MM.1S (cell line): ENCODE data around the gene NOTUM.

Experiments
- DNase-seq: peaks from one replicate; pipeline ENCODE4 v3.0.0-alpha.2; 2015
- H2AFZ ChIP-seq: fragments of 300-600 bp; sonication (generic); 2 replicates; pipeline ENCODE4 v1.6.0; 2016; ENCODE audit warnings: antibody characterized with exemption, low read length
- H3F3A ChIP-seq: fragments of 300-600 bp; sonication (generic); 2 replicates; pipeline ENCODE4 v1.6.1; 2016; ENCODE audit warnings: mild to moderate bottlenecking, antibody characterized with exemption, low read length, moderate library complexity, mixed read lengths; ENCODE audit not compliant: insufficient read depth
- H3K27ac ChIP-seq: fragments of 300-600 bp; sonication (generic); 2 replicates; pipeline ENCODE4 v1.5.1; 2016; ENCODE audit warnings: mild to moderate bottlenecking, low read length
- H3K27me3 ChIP-seq: fragments of 300-600 bp; sonication (generic); replicated peaks from 2 replicates; pipeline ENCODE4 v1.6.0; 2016; ENCODE audit warnings: low read length; ENCODE audit not compliant: insufficient read depth
- H3K36me3 ChIP-seq: fragments of 300-600 bp; sonication (generic); replicated peaks from 2 replicates; pipeline ENCODE4 v1.6.1; 2016; ENCODE audit warnings: mild to moderate bottlenecking, low read length, mixed read lengths; ENCODE audit not compliant: insufficient read depth
- H3K4me1 ChIP-seq: fragments of 300-600 bp; sonication (generic); 2 replicates; pipeline ENCODE4 v1.6.1; 2016; ENCODE audit warnings: low read length, mixed read lengths
- H3K4me2 ChIP-seq: fragments of 300-600 bp; sonication (generic); 2 replicates; pipeline ENCODE4 v1.6.0; 2016; ENCODE audit warnings: low read depth, low read length
- H3K4me3 ChIP-seq: fragments of 300-600 bp; sonication (generic); 2 replicates; pipeline ENCODE4 v1.5.1; 2016; ENCODE audit warnings: low read length, mixed read lengths
- H3K79me2 ChIP-seq: fragments of 300-600 bp; sonication (generic); 2 replicates; pipeline ENCODE4 v1.6.1; 2016; ENCODE audit warnings: mixed run types, low read length, mixed read lengths
- H3K9ac ChIP-seq: fragments of 300-600 bp; sonication (generic); 2 replicates; pipeline ENCODE4 v1.6.1; 2016; ENCODE audit warnings: low read length, mixed read lengths
- H3K9me2 ChIP-seq: fragments of 300-600 bp; sonication (generic); replicated peaks from 2 replicates; pipeline ENCODE4 v1.6.1; 2016; ENCODE audit warnings: mild to moderate bottlenecking, low read length, mixed read lengths; ENCODE audit not compliant: insufficient read depth
- H3K9me3 ChIP-seq: fragments of 300-600 bp; sonication (generic); replicated peaks from 2 replicates; pipeline ENCODE4 v1.6.1; 2016; ENCODE audit warnings: mild to moderate bottlenecking, low read length, mixed read lengths; ENCODE audit not compliant: insufficient read depth
- H4K20me1 ChIP-seq: fragments of 300-600 bp; sonication (generic); 2 replicates; pipeline ENCODE4 v1.6.1; 2016; ENCODE audit warnings: mild to moderate bottlenecking, low read length, moderate library complexity, mixed read lengths; ENCODE audit not compliant: insufficient read depth
- EZH2 ChIP-seq: fragments of 300-600 bp; sonication (generic); optimal IDR thresholded peaks from 2 replicates; pipeline ENCODE3; 2017; ENCODE audit warnings: low read depth, mild to moderate bottlenecking, antibody characterized with exemption, low read length, mixed read lengths
- EZH2phosphoT487 ChIP-seq: fragments of 300-600 bp; sonication (generic); IDR thresholded peaks from 2 replicates; pipeline ENCODE4 v1.6.1; 2018; ENCODE audit warnings: antibody characterized with exemption, low read length
- TF ChIP-seq, protein P1 (sequence below): fragments of 300-600 bp; sonication (generic); IDR thresholded peaks from 2 replicates; pipeline ENCODE4 v1.5.1; 2016; ENCODE audit warnings: antibody characterized with exemption, low read length, mixed read lengths

The NOTUM gene

GRCh38 chr17:81932333-81932983 lies 28.5 kb downstream of the NOTUM start:
- H3K9ac ChIP-seq, result no peak overlapping the region
- no peaks in the 10 kb centered on the region for H3K36me3 ChIP-seq
- H3K9me3 ChIP-seq, result no peaks in the 10 kb centered on the region
- no peak overlapping the region for H3K4me3 ChIP-seq
- H3K27ac ChIP-seq, result no peak overlapping the region
- no peak overlapping the region for H2AFZ ChIP-seq
- H3K4me2 ChIP-seq, result no peak overlapping the region
- DNase-seq, result no peak
- no peaks in the 10 kb centered on the region for H3K27me3 ChIP-seq
- H3F3A ChIP-seq, result no peaks in the 10 kb centered on the region
- H3K4me1 ChIP-seq, result peaks cover 4% of the 10 kb centered on the region; the same call in 1 of the 2 replicates
- no peaks in the 10 kb centered on the region for H4K20me1 ChIP-seq
- TF ChIP-seq EZH2phosphoT487, result no peak
- TF ChIP-seq, protein P1, sequence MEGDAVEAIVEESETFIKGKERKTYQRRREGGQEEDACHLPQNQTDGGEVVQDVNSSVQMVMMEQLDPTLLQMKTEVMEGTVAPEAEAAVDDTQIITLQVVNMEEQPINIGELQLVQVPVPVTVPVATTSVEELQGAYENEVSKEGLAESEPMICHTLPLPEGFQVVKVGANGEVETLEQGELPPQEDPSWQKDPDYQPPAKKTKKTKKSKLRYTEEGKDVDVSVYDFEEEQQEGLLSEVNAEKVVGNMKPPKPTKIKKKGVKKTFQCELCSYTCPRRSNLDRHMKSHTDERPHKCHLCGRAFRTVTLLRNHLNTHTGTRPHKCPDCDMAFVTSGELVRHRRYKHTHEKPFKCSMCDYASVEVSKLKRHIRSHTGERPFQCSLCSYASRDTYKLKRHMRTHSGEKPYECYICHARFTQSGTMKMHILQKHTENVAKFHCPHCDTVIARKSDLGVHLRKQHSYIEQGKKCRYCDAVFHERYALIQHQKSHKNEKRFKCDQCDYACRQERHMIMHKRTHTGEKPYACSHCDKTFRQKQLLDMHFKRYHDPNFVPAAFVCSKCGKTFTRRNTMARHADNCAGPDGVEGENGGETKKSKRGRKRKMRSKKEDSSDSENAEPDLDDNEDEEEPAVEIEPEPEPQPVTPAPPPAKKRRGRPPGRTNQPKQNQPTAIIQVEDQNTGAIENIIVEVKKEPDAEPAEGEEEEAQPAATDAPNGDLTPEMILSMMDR, result no peak
- peaks cover 17% of the 10 kb centered on the region for H3K79me2 ChIP-seq
- H3K9me2 ChIP-seq, result no peaks in the 10 kb centered on the region

GRCh38 chr17:81931557-81932332 lies 29.2 kb downstream of the NOTUM start:
- Histone ChIP-seq H2AFZ (no peak overlapping the region), H3K36me3 (no peaks in the 10 kb centered on the region), H3K27me3 (no peaks in the 10 kb centered on the region), H3K9me3 (no peaks in the 10 kb centered on the region), H3K4me1 (peaks cover 4% of the 10 kb centered on the region; the same call in 1 of the 2 replicates), H3K9me2 (no peaks in the 10 kb centered on the region), H4K20me1 (no peaks in the 10 kb centered on the region), H3K9ac (no peak overlapping the region), H3K4me3 (no peak overlapping the region), H3K4me2 (no peak overlapping the region), H3K79me2 (peaks cover 20% of the 10 kb centered on the region), H3F3A (no peaks in the 10 kb centered on the region), H3K27ac (no peak overlapping the region)
- DNase-seq, result no peak
- TF ChIP-seq EZH2 (no peak), EZH2phosphoT487 (no peak)
- TF ChIP-seq, protein P1, result no peak

- H4K20me1 ChIP-seq, result 0 out of 2 replicates have a peak, but pooled peaks cover 2% of the 10 kb centered on the region
Measured at GRCh38 chr17:81931189-81931556, 29.8 kb downstream of the NOTUM start.

More at GRCh38 chr17:81931189-81931556, 29.8 kb downstream of the NOTUM start:
- Histone ChIP-seq H3K79me2 (peaks cover 21% of the 10 kb centered on the region), H3F3A (peaks cover 5% of the 10 kb centered on the region), H2AFZ (no peak overlapping the region), H3K9ac (no peak overlapping the region), H3K9me3 (no peaks in the 10 kb centered on the region), H3K4me2 (no peak overlapping the region), H3K27me3 (no peaks in the 10 kb centered on the region), H3K27ac (no peak overlapping the region), H3K36me3 (no peaks in the 10 kb centered on the region), H3K4me1 (peaks cover 6% of the 10 kb centered on the region), H3K4me3 (no peak overlapping the region), H3K9me2 (no peaks in the 10 kb centered on the region)
- DNase-seq, result no peak
- TF ChIP-seq EZH2 (no peak), EZH2phosphoT487 (no peak)
- TF ChIP-seq, protein P1, result no peak
